ENCODE measurements around the gene ERICH2.

ERICH2 gene

GRCh38 chr2:170846314-170846713, 76.1 kb downstream of the ERICH2 start:
- no peak for DNase-seq

DNA sequence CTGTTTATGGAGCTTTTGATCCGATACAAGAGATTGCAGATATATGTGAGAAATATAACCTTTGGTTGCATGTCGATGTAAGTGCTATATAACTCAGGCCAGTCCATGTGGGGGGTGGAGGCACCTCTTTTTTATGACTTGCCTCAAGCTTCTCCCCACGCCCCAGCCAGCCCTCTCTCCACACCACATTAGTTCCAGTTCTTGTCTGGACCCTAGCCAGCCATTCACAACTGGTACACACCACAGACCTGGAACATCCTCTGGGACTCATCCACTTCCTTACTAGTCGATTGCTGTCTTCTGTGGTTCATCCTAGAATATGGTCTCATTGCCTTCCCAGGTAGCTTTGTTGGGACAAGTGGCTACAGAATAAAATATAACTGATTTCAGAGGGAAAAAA, 77.5 kb downstream of the ERICH2 start:
- DNase-seq: no peak

Measured in CD4-positive, alpha-beta T cell treated with Interleukin-1 beta for 1 hour (primary cell).